GM10266 (cell line): ENCODE data around the gene ANKRD44.

Experiments used
- DNase-seq: peaks from one replicate; pipeline ENCODE4 v3.0.0; 2012; ENCODE audit errors: extremely low spot score
- TF ChIP-seq, protein P1 (sequence below): IDR thresholded peaks from 2 replicates; pipeline ENCODE4 v1.5.1; 2012; ENCODE audit warnings: mild to moderate bottlenecking, low read depth; ENCODE audit not compliant: control insufficient read depth, insufficient read depth; ENCODE audit errors: missing control alignments

ANKRD44 gene

DNA sequence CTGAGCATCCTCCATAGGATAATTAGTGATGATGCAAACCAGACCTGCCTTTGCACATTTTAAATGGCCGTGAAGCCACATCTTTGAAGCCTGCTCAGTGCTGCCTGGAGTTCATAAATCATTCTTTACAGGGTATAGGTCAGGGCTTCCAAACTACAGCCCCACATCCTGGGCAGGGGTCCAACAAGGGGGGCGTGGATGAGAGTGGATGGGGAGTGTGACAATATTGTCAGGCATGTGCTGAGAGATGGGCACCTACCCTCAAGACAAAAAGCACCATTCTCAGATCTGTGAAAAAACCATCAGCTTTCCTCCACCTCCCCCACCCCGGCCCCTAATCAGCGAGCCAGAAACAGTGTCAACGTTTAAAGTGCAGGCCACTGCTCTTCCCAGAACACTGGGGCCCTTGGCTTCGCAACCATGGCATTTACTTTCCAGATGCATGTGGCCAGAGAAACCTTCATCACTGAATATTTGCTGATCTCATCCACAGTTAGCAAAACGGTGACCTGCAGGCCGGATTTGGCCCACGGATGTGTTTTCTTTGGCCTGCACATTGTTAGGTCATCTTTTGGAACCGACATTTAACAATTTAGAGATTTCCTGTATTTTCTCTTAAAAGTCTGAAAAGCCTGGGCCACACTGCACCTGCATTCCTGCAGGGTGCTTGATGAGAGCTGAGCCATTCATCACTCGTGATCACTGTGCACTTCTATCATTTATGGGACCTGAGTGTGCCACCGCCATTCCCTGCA, 130.7 kb downstream of the ANKRD44 start:
- DNase-seq, result no peak
- TF ChIP-seq, protein P1, sequence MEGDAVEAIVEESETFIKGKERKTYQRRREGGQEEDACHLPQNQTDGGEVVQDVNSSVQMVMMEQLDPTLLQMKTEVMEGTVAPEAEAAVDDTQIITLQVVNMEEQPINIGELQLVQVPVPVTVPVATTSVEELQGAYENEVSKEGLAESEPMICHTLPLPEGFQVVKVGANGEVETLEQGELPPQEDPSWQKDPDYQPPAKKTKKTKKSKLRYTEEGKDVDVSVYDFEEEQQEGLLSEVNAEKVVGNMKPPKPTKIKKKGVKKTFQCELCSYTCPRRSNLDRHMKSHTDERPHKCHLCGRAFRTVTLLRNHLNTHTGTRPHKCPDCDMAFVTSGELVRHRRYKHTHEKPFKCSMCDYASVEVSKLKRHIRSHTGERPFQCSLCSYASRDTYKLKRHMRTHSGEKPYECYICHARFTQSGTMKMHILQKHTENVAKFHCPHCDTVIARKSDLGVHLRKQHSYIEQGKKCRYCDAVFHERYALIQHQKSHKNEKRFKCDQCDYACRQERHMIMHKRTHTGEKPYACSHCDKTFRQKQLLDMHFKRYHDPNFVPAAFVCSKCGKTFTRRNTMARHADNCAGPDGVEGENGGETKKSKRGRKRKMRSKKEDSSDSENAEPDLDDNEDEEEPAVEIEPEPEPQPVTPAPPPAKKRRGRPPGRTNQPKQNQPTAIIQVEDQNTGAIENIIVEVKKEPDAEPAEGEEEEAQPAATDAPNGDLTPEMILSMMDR, result no peak

DNA sequence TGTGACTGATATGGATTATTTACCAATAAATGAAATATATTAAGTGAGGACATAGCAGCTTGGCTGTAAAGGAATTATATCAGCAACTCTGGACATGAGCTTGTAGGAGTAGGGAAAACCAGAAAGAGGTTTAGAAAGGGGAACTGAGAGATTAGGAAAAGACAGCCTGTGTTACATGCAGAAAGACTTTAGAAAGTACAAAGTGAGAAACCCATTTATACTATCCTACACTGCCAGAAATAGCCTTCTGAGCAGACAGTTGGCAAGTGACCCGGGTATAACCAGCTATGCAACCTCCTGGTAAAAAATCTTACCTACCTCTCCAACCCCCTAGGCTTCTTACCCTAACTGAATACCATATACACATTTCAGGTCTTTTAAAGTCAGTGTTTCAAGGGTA, 134.1 kb downstream of the ANKRD44 start:
- TF ChIP-seq, protein P1, result no peak
- DNase-seq, result no peak

DNA sequence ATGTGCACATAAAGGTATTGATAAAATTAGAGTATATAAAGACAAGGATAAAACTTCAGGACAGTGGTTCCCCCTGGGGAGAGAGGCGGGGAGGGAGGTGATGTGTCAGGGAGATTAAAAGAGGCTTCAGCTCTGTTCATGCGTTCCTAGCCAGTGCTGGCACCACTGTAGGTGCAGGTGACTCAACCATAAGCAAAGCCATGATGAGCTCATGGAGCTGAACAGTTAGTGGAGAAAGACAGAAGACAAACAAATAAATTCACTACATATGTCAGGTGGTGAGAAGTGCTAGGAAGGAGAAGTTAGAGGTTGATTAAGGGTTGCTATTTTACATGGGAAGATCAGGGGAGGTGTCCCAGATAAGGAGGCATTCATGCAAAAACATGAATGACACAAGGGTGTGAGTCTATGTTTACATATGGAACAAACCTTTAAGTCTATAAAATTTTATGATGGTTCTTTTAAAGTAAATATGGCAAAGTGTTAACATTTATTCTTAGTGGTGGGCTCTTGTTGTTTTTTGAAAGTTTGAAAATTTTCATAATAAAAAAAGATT, 136.0 kb downstream of the ANKRD44 start:
- no peak for DNase-seq
- TF ChIP-seq, protein P1, result no peak

DNA sequence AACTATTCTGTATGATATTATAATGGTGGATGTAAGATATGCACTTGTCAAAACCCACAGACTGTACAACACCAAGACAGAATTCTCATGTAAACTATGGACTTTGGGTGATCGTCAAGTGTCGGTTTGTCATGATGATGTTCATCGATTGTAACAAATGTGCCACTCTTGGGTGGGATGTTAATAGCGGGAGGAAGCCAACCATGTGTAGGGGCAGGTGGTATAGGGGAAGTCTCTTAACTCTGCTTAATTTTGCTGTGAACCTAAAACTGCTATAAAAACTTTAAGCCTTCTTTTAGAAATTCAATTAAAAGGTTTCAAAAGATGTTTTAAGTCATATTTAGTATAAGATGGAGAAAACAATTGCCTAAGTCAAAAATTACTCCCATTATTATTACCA, 139.0 kb downstream of the ANKRD44 start:
- DNase-seq, result no peak
- TF ChIP-seq, protein P1, result no peak

DNA sequence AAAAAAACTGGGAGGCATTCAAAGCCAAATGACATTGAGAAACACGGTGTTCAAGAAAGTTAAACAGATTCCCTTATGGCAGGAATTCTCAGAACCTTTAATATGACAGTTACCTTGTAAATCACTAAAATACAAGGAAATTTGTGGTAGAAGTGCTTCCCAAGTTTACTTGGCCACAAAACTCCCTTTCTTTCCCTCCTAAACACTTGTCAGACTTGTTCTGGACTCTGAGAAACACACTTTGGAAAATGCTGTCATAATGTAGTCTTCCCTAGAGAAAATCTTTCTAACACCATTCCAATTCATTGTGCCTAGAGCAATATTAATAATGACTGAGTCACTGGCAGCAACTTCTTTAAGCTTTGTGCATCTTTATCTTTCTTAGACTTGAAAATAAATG, 140.4 kb downstream of the ANKRD44 start:
- TF ChIP-seq, protein P1, result no peak
- DNase-seq, result no peak

DNA sequence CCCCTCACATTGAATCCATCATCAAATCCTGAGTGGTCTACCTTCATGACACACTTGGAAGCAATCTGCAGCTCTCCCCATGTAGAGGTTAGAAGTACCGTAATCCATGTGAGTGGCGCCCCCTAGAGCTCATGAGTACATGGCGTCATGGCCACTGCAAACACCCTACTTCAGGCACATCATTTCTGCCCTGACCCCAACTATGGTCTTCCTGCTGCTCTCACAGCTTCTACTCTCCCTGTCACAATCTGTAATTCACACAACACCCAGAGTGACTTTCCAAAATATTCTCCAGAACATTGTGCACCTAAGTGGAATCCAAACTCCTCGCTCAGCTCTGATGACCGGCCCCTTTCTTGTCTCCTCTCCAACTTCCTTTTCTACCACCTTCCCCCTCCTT, 141.9 kb downstream of the ANKRD44 start:
- TF ChIP-seq, protein P1, result peak; percentile 67
- peak; percentile 81 for DNase-seq

DNA sequence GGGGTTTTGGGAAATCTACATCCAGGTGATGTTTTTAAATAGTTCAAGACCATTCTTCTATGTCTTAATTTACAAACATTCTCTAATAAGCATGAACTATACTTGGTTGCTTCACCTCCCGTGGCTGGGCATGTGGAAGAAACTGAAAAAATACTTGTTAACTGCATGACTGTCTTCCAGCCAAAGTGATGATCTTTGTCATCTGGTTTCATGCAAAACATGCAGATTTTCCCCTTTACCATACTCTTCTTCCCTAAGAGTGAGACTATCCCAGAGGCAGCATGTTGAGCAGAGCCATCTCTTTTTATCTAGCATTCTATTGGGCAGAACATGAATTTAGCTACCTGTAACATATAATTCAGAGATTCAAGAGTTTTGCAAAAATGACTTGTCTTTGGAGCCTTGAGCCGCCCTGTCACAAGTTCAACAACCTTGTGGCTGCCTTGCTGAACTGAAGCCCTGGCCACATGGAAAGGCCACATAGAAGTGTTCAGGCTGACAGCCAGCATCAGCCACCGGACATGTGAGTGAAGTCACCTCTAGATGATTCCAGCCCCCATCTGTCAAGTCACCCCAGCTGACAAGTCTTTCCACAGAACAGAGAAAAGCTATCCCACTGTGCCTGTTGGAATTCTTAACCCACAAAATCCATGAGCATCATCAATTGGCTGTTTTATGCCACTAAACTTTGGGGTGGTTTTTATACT, 142.8 kb downstream of the ANKRD44 start:
- no peak for DNase-seq
- TF ChIP-seq, protein P1, result no peak
